HepG2 (cell line): ENCODE measurements around the gene DDOST. TPM values are rescaled to one million over a fixed set of nuclear protein-coding genes. Genes with fewer than 3 reads are reported as not detected.
A peak's percentile ranks its signal among the peaks of the same experiment; 100 is the strongest.

Experiments
- ATAC-seq: fragments of 200-7000 bp; cut with Tn5 transposase; 3 replicates; pipeline ENCODE4 v1.9.1; 2020; ENCODE audit warnings: mild to moderate bottlenecking, moderate library complexity
- BruUV-seq: library from RNA; stranded (reverse); fragments of 400-500 nt; replicated peaks from 2 replicates; lab custom pipeline; 2021; lab: Mats Ljungman, UMichigan
- CTCF ChIA-PET: fragments of 300-600 bp; formaldehyde crosslinking; extraction: SDS; loops from one replicate; lab custom pipeline; 2021; ENCODE audit warnings: low total read pairs, inconsistent platforms, low intra/inter-chr PET ratio; lab: Yijun Ruan, JAX
- POLR2A ChIA-PET: fragments of 350-600 bp; sonication (Branson Sonifier 250); formaldehyde crosslinking; loops from one replicate; lab custom pipeline; 2020; ENCODE audit warnings: antibody characterized with exemption, inconsistent platforms; lab: Yijun Ruan, JAX
- DNase-seq: peaks from one replicate; pipeline ENCODE4 v3.0.0-alpha.2; 2015; ENCODE audit warnings: low spot score
- FAIRE-seq: peaks from 3 replicates; lab custom pipeline; 2011; peaks lifted over from hg19 to GRCh38; lab: Jason Lieb, UNC
- H2AFZ ChIP-seq: one replicate; pipeline ENCODE4 v1.6.1; 2011; ENCODE audit warnings: low read length, inconsistent platforms
- H3K27ac ChIP-seq: fragments of 300-600 bp; 3 replicates; pipeline ENCODE4 v1.8.0; 2011; ENCODE audit warnings: mixed run types, mild to moderate bottlenecking, mixed read lengths, low read length, inconsistent platforms; ENCODE audit not compliant: insufficient read depth; ENCODE audit errors: extremely low read length
- H3K27me3 ChIP-seq, 2 experiments: fragments of 200-600 bp in 1 of 2; 2 replicates in 1 of 2; 3 replicates in 1 of 2; pipeline versions ENCODE4 v1.6.0 to v1.8.0; 2011; ENCODE audit warnings: low read length in 2 of 2, mild to moderate bottlenecking in 2 of 2, moderate library complexity in 2 of 2, inconsistent platforms in 1 of 2; ENCODE audit not compliant: insufficient read depth in 2 of 2, control insufficient read depth in 1 of 2
- H3K36me3 ChIP-seq, 2 experiments: fragments of 200-600 bp in 1 of 2; replicated peaks in 1 of 2; 2 replicates in 1 of 2; 3 replicates in 1 of 2; pipeline versions ENCODE4 v1.5.1 to v1.8.0; 2011; ENCODE audit warnings: low read length in 2 of 2, inconsistent platforms in 1 of 2; ENCODE audit not compliant: insufficient read depth in 2 of 2, control insufficient read depth in 1 of 2
- H3K4me1 ChIP-seq: 2 replicates; pipeline ENCODE4 v1.5.1; 2012; ENCODE audit warnings: low read length, inconsistent platforms; ENCODE audit not compliant: insufficient read depth
- H3K4me2 ChIP-seq: 2 replicates; pipeline ENCODE4 v1.6.0; 2011; ENCODE audit warnings: low read depth, low read length, inconsistent platforms
- H3K4me3 ChIP-seq, 3 experiments: fragments of 200-600 bp in 1 of 3; sonication (generic), shearing (Covaris generic) in 1 of 3; replicated peaks in 1 of 3; 2 replicates each; pipeline ENCODE4 v1.5.1; 2011 to 2016; ENCODE audit warnings: low read length in 3 of 3, inconsistent platforms in 2 of 3, low read depth in 2 of 3, mild to moderate bottlenecking in 2 of 3, control low read depth in 1 of 3, mixed read lengths in 1 of 3; ENCODE audit not compliant: insufficient read depth in 1 of 3
- H3K79me2 ChIP-seq: one replicate; pipeline ENCODE4 v1.6.1; 2011; ENCODE audit warnings: low read length, inconsistent platforms; ENCODE audit not compliant: insufficient read depth
- H3K9ac ChIP-seq: 2 replicates; pipeline ENCODE4 v1.6.0; 2011; ENCODE audit warnings: mild to moderate bottlenecking, low read depth, low read length, inconsistent platforms; ENCODE audit not compliant: insufficient read depth
- H3K9me3 ChIP-seq: 2 replicates; pipeline ENCODE4 v1.5.1; 2012; ENCODE audit warnings: mild to moderate bottlenecking, low read length
- H4K20me1 ChIP-seq: 2 replicates; pipeline ENCODE4 v1.6.0; 2011; ENCODE audit warnings: inconsistent platforms, mild to moderate bottlenecking, low read length, moderate library complexity; ENCODE audit not compliant: insufficient read depth
- FOXA3 ChIP-seq: IDR thresholded peaks from 2 replicates; pipeline ENCODE4 v1.6.1; 2016; ENCODE audit warnings: missing genetic modification reagents, missing compliant biosample characterization
- ISX ChIP-seq: sonication (generic); formaldehyde crosslinking; conservative IDR thresholded peaks from 2 replicates; pipeline ENCODE4 v1.5.0; 2020; ENCODE audit warnings: missing genetic modification reagents
- ZNF333 ChIP-seq: sonication (generic); formaldehyde crosslinking; IDR thresholded peaks from 2 replicates; pipeline ENCODE4 v1.4.0; 2020; ENCODE audit warnings: mild to moderate bottlenecking, missing genetic modification reagents, borderline replicate concordance
- WGBS: methylation state at CpG from one replicate; pipeline ENCODE4 v1.1.6; 2017; ENCODE audit warnings: low lambda C conversion rate; 5-methylcytosine and 5-hydroxymethylcytosine counted together
- in situ Hi-C: cut with HindIII; loops from 2 replicates; pipeline ENCODE4 v1.10.0; 2017; ENCODE audit warnings: low pct_unique_long_range_greater_than_20kb; ENCODE audit not compliant: extremely low pct_ligation_motif_present
- intact Hi-C: fragments of 100-400 bp; cut with micrococcal nuclease; formaldehyde crosslinking; loops from one replicate; pipeline ENCODE4 v1.10.0; 2022; ENCODE audit not compliant: unreplicated experiment
- polyA plus RNA-seq, 8 experiments: library from polyadenylated mRNA; depleted of rRNA in 3 of 8; stranded (reverse) in 7 of 8; unstranded in 1 of 8; fragments of >200 nt; fragmentation: Illumina TruSeq in 4 of 8; extraction: Trizol in 4 of 8; gene quantifications; 2 replicates each; pipeline versions ENCODE4 v1.2.1 to v1.2.3, GENCODE V29; 2011 to 2016; ENCODE audit warnings: low read depth in 4 of 8, missing spikeins in 1 of 8, mixed read lengths in 1 of 8; ENCODE audit not compliant: insufficient read depth in 1 of 8
- total RNA-seq, 5 experiments: library from RNA; depleted of rRNA; stranded (reverse); fragments of >200 nt; fragmentation: Illumina TruSeq; extraction: Trizol; gene quantifications; 2 replicates each; pipeline ENCODE4 v1.2.3, GENCODE V29; 2016; ENCODE audit warnings: low read depth in 1 of 5
- TF ChIP-seq, protein P1 (sequence below): sonication (generic); formaldehyde crosslinking; IDR thresholded peaks from 2 replicates; pipeline ENCODE4 v1.5.1; 2020; ENCODE audit warnings: mild to moderate bottlenecking, missing genetic modification reagents, borderline replicate concordance
- TF ChIP-seq, protein P2 (sequence below): sonication (generic); formaldehyde crosslinking; conservative IDR thresholded peaks from 2 replicates; pipeline ENCODE4 v1.4.0; 2020; ENCODE audit warnings: mild to moderate bottlenecking, missing genetic modification reagents, moderate library complexity
- TF ChIP-seq, protein P3 (sequence below): sonication (generic); formaldehyde crosslinking; IDR thresholded peaks from 2 replicates; pipeline ENCODE4 v1.9.0; 2021; ENCODE audit warnings: missing genetic modification reagents, borderline replicate concordance
- TF ChIP-seq, protein P4 (sequence below): sonication (generic); formaldehyde crosslinking; IDR thresholded peaks from 2 replicates; pipeline ENCODE4 v1.4.0; 2020; ENCODE audit warnings: mild to moderate bottlenecking, missing genetic modification reagents, borderline replicate concordance

The DDOST gene
- total and polyA plus RNA-seq, 2 of the 13 experiments (the other 11 are each of a cell fraction or from before 2014, with no cell fraction given) = 335 to 494 TPM

DNA sequence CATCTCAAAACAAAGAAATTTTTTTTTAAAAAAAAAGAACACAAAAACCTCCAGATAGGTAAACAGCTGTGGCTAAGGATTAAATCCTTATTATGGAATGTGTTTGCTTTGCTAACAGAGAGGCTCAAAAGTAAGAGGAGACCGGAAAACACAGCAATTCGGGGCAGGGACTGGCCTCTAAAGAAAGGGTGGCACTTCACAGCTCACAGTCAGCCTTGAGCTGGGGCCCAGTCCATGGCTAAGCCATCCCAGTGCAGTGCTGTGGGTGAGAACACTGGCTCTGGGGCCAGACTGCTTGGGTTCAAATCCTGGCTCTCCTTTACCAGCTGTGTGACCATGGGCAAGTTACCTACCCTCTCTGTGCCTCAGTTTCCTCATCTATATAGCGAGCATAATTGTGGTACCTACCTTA lies 28.5 kb upstream of the DDOST start:
- no peaks in the 10 kb centered on the region for H3K9me3 ChIP-seq
- H3K27ac ChIP-seq = no peak overlapping the region
- H3K79me2 ChIP-seq = no peaks in the 10 kb centered on the region
- peak; percentile 34 for FAIRE-seq
- in situ Hi-C loops (loop anchor here (5.0 kb wide), 1 partner anchor 508 kb away; no protein-coding TSS in a partner anchor), intact Hi-C loops (no loop called here)
- no peak overlapping the region for H3K4me3 ChIP-seq
- no peaks in the 10 kb centered on the region for H4K20me1 ChIP-seq
- ATAC-seq = peak; percentile 54
- ChIA-PET POLR2A (interaction anchor here (1.0 to 1.1 kb wide), 2 partner anchors 28 to 97 kb away, joined by 3 to 4 read pairs; partner anchors contain the start of genes DDOST and HP1BP3), CTCF (no interaction called here)
- H3K9ac ChIP-seq = no peak overlapping the region
- no TSS peak for BruUV-seq
- peak; percentile 55 for DNase-seq
- H2AFZ ChIP-seq = no peak overlapping the region
- 0 out of 2 replicates have a peak overlapping the region, but pooled peaks have one; percentile 2 for H3K4me2 ChIP-seq
- peaks cover 3 to 39% of the 10 kb centered on the region in 2 experiments; a peak in 4 of 5 replicates for H3K27me3 ChIP-seq
- no peaks in the 10 kb centered on the region for H3K36me3 ChIP-seq
- 19% methylated on average over 3 of the region's 3 CpGs for WGBS
- H3K4me1 ChIP-seq = peaks cover 41% of the 10 kb centered on the region
- peak; percentile 43; the same call in 1 of the 2 replicates for TF ChIP-seq FOXA3 (CRISPR knock-in tag)
- no peak for TF ChIP-seq ZNF333 (CRISPR knock-in tag)
- TF ChIP-seq, protein P1, sequence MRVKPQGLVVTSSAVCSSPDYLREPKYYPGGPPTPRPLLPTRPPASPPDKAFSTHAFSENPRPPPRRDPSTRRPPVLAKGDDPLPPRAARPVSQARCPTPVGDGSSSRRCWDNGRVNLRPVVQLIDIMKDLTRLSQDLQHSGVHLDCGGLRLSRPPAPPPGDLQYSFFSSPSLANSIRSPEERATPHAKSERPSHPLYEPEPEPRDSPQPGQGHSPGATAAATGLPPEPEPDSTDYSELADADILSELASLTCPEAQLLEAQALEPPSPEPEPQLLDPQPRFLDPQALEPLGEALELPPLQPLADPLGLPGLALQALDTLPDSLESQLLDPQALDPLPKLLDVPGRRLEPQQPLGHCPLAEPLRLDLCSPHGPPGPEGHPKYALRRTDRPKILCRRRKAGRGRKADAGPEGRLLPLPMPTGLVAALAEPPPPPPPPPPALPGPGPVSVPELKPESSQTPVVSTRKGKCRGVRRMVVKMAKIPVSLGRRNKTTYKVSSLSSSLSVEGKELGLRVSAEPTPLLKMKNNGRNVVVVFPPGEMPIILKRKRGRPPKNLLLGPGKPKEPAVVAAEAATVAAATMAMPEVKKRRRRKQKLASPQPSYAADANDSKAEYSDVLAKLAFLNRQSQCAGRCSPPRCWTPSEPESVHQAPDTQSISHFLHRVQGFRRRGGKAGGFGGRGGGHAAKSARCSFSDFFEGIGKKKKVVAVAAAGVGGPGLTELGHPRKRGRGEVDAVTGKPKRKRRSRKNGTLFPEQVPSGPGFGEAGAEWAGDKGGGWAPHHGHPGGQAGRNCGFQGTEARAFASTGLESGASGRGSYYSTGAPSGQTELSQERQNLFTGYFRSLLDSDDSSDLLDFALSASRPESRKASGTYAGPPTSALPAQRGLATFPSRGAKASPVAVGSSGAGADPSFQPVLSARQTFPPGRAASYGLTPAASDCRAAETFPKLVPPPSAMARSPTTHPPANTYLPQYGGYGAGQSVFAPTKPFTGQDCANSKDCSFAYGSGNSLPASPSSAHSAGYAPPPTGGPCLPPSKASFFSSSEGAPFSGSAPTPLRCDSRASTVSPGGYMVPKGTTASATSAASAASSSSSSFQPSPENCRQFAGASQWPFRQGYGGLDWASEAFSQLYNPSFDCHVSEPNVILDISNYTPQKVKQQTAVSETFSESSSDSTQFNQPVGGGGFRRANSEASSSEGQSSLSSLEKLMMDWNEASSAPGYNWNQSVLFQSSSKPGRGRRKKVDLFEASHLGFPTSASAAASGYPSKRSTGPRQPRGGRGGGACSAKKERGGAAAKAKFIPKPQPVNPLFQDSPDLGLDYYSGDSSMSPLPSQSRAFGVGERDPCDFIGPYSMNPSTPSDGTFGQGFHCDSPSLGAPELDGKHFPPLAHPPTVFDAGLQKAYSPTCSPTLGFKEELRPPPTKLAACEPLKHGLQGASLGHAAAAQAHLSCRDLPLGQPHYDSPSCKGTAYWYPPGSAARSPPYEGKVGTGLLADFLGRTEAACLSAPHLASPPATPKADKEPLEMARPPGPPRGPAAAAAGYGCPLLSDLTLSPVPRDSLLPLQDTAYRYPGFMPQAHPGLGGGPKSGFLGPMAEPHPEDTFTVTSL (CRISPR knock-in tag) = no peak
- TF ChIP-seq, protein P2, sequence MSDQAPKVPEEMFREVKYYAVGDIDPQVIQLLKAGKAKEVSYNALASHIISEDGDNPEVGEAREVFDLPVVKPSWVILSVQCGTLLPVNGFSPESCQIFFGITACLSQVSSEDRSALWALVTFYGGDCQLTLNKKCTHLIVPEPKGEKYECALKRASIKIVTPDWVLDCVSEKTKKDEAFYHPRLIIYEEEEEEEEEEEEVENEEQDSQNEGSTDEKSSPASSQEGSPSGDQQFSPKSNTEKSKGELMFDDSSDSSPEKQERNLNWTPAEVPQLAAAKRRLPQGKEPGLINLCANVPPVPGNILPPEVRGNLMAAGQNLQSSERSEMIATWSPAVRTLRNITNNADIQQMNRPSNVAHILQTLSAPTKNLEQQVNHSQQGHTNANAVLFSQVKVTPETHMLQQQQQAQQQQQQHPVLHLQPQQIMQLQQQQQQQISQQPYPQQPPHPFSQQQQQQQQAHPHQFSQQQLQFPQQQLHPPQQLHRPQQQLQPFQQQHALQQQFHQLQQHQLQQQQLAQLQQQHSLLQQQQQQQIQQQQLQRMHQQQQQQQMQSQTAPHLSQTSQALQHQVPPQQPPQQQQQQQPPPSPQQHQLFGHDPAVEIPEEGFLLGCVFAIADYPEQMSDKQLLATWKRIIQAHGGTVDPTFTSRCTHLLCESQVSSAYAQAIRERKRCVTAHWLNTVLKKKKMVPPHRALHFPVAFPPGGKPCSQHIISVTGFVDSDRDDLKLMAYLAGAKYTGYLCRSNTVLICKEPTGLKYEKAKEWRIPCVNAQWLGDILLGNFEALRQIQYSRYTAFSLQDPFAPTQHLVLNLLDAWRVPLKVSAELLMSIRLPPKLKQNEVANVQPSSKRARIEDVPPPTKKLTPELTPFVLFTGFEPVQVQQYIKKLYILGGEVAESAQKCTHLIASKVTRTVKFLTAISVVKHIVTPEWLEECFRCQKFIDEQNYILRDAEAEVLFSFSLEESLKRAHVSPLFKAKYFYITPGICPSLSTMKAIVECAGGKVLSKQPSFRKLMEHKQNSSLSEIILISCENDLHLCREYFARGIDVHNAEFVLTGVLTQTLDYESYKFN (CRISPR knock-in tag) = 0 out of 2 replicates have a peak, but pooled peaks have one; percentile 30
- TF ChIP-seq, protein P3, sequence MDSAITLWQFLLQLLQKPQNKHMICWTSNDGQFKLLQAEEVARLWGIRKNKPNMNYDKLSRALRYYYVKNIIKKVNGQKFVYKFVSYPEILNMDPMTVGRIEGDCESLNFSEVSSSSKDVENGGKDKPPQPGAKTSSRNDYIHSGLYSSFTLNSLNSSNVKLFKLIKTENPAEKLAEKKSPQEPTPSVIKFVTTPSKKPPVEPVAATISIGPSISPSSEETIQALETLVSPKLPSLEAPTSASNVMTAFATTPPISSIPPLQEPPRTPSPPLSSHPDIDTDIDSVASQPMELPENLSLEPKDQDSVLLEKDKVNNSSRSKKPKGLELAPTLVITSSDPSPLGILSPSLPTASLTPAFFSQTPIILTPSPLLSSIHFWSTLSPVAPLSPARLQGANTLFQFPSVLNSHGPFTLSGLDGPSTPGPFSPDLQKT (CRISPR knock-in tag) = no peak
- TF ChIP-seq, protein P4, sequence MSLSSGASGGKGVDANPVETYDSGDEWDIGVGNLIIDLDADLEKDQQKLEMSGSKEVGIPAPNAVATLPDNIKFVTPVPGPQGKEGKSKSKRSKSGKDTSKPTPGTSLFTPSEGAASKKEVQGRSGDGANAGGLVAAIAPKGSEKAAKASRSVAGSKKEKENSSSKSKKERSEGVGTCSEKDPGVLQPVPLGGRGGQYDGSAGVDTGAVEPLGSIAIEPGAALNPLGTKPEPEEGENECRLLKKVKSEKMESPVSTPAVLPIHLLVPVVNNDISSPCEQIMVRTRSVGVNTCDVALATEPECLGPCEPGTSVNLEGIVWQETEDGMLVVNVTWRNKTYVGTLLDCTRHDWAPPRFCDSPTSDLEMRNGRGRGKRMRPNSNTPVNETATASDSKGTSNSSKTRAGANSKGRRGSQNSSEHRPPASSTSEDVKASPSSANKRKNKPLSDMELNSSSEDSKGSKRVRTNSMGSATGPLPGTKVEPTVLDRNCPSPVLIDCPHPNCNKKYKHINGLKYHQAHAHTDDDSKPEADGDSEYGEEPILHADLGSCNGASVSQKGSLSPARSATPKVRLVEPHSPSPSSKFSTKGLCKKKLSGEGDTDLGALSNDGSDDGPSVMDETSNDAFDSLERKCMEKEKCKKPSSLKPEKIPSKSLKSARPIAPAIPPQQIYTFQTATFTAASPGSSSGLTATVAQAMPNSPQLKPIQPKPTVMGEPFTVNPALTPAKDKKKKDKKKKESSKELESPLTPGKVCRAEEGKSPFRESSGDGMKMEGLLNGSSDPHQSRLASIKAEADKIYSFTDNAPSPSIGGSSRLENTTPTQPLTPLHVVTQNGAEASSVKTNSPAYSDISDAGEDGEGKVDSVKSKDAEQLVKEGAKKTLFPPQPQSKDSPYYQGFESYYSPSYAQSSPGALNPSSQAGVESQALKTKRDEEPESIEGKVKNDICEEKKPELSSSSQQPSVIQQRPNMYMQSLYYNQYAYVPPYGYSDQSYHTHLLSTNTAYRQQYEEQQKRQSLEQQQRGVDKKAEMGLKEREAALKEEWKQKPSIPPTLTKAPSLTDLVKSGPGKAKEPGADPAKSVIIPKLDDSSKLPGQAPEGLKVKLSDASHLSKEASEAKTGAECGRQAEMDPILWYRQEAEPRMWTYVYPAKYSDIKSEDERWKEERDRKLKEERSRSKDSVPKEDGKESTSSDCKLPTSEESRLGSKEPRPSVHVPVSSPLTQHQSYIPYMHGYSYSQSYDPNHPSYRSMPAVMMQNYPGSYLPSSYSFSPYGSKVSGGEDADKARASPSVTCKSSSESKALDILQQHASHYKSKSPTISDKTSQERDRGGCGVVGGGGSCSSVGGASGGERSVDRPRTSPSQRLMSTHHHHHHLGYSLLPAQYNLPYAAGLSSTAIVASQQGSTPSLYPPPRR (CRISPR knock-in tag) = peak; percentile 14; the same call in 1 of the 2 replicates
- TF ChIP-seq ISX (CRISPR knock-in tag) = no peak
